Mesendoderm (in vitro differentiated cells): ENCODE data around the gene PLSCR5. TPM values are rescaled to one million over a fixed set of nuclear protein-coding genes. Genes with fewer than 3 reads are reported as not detected.

Experiments
- small RNA-seq: library from polyadenylated mRNA; stranded (forward); fragments of <200 nt; extraction: miRNeasy Mini kit (QIAGEN cat#:217004); gene quantifications from one replicate; pipeline ENCODE3, GENCODE V24; 2013; ENCODE audit not compliant: insufficient read depth

The PLSCR5 gene

Small RNAs within 50 kb of the gene (small RNA-seq; reads per million reads assigned to genes)
- not detected for gene RNU6-428P
